HepG2 (cell line): ENCODE data around the gene B3GNT5. TPM values are rescaled to one million over a fixed set of nuclear protein-coding genes. Genes with fewer than 3 reads are reported as not detected.

Source experiments
- ATAC-seq: fragments of 200-7000 bp; cut with Tn5 transposase; 3 replicates; pipeline ENCODE4 v1.9.1; 2020; ENCODE audit warnings: mild to moderate bottlenecking, moderate library complexity
- BruUV-seq: library from RNA; stranded (reverse); fragments of 400-500 nt; replicated peaks from 2 replicates; lab custom pipeline; 2021; lab: Mats Ljungman, UMichigan
- CTCF ChIA-PET: fragments of 300-600 bp; formaldehyde crosslinking; extraction: SDS; loops from one replicate; lab custom pipeline; 2021; ENCODE audit warnings: low total read pairs, inconsistent platforms, low intra/inter-chr PET ratio; lab: Yijun Ruan, JAX
- POLR2A ChIA-PET: fragments of 350-600 bp; sonication (Branson Sonifier 250); formaldehyde crosslinking; loops from one replicate; lab custom pipeline; 2020; ENCODE audit warnings: antibody characterized with exemption, inconsistent platforms; lab: Yijun Ruan, JAX
- DNase-seq: peaks from one replicate; pipeline ENCODE4 v3.0.0-alpha.2; 2015; ENCODE audit warnings: low spot score
- FAIRE-seq: peaks from 3 replicates; lab custom pipeline; 2011; peaks lifted over from hg19 to GRCh38; lab: Jason Lieb, UNC
- H2AFZ ChIP-seq: one replicate; pipeline ENCODE4 v1.6.1; 2011; ENCODE audit warnings: low read length, inconsistent platforms
- H3K27ac ChIP-seq: fragments of 300-600 bp; 3 replicates; pipeline ENCODE4 v1.8.0; 2011; ENCODE audit warnings: mixed run types, mild to moderate bottlenecking, mixed read lengths, low read length, inconsistent platforms; ENCODE audit not compliant: insufficient read depth; ENCODE audit errors: extremely low read length
- H3K27me3 ChIP-seq, 2 experiments: fragments of 200-600 bp in 1 of 2; 2 replicates in 1 of 2; 3 replicates in 1 of 2; pipeline versions ENCODE4 v1.6.0 to v1.8.0; 2011; ENCODE audit warnings: low read length in 2 of 2, mild to moderate bottlenecking in 2 of 2, moderate library complexity in 2 of 2, inconsistent platforms in 1 of 2; ENCODE audit not compliant: insufficient read depth in 2 of 2, control insufficient read depth in 1 of 2
- H3K36me3 ChIP-seq, 2 experiments: fragments of 200-600 bp in 1 of 2; replicated peaks in 1 of 2; 2 replicates in 1 of 2; 3 replicates in 1 of 2; pipeline versions ENCODE4 v1.5.1 to v1.8.0; 2011; ENCODE audit warnings: low read length in 2 of 2, inconsistent platforms in 1 of 2; ENCODE audit not compliant: insufficient read depth in 2 of 2, control insufficient read depth in 1 of 2
- H3K4me1 ChIP-seq: 2 replicates; pipeline ENCODE4 v1.5.1; 2012; ENCODE audit warnings: low read length, inconsistent platforms; ENCODE audit not compliant: insufficient read depth
- H3K4me2 ChIP-seq: 2 replicates; pipeline ENCODE4 v1.6.0; 2011; ENCODE audit warnings: low read depth, low read length, inconsistent platforms
- H3K4me3 ChIP-seq, 3 experiments: fragments of 200-600 bp in 1 of 3; sonication (generic), shearing (Covaris generic) in 1 of 3; replicated peaks in 1 of 3; 2 replicates each; pipeline ENCODE4 v1.5.1; 2011 to 2016; ENCODE audit warnings: low read length in 3 of 3, inconsistent platforms in 2 of 3, low read depth in 2 of 3, mild to moderate bottlenecking in 2 of 3, control low read depth in 1 of 3, mixed read lengths in 1 of 3; ENCODE audit not compliant: insufficient read depth in 1 of 3
- H3K79me2 ChIP-seq: one replicate; pipeline ENCODE4 v1.6.1; 2011; ENCODE audit warnings: low read length, inconsistent platforms; ENCODE audit not compliant: insufficient read depth
- H3K9ac ChIP-seq: 2 replicates; pipeline ENCODE4 v1.6.0; 2011; ENCODE audit warnings: mild to moderate bottlenecking, low read depth, low read length, inconsistent platforms; ENCODE audit not compliant: insufficient read depth
- H3K9me3 ChIP-seq: 2 replicates; pipeline ENCODE4 v1.5.1; 2012; ENCODE audit warnings: mild to moderate bottlenecking, low read length
- H4K20me1 ChIP-seq: 2 replicates; pipeline ENCODE4 v1.6.0; 2011; ENCODE audit warnings: inconsistent platforms, mild to moderate bottlenecking, low read length, moderate library complexity; ENCODE audit not compliant: insufficient read depth
- ELF4 ChIP-seq: sonication (generic); formaldehyde crosslinking; IDR thresholded peaks from 2 replicates; pipeline ENCODE4 v1.5.0; 2020; ENCODE audit warnings: missing genetic modification reagents, mild to moderate bottlenecking, moderate library complexity, borderline replicate concordance
- GATAD2A ChIP-seq: IDR thresholded peaks from 2 replicates; pipeline ENCODE4 v1.6.1; 2016
- KMT2A ChIP-seq: sonication (generic); formaldehyde crosslinking; IDR thresholded peaks from 2 replicates; pipeline ENCODE4 v1.4.0; 2020; ENCODE audit warnings: missing genetic modification reagents
- MYC ChIP-seq: sonication (generic); formaldehyde crosslinking; IDR thresholded peaks from 2 replicates; pipeline ENCODE4 v1.9.0; 2021; ENCODE audit warnings: missing genetic modification reagents, borderline replicate concordance
- PAWR ChIP-seq: sonication (generic); formaldehyde crosslinking; IDR thresholded peaks from 2 replicates; pipeline ENCODE4 v1.4.0; 2020; ENCODE audit warnings: missing genetic modification reagents, mild to moderate bottlenecking, borderline replicate concordance
- PHF20 ChIP-seq: sonication (generic); formaldehyde crosslinking; IDR thresholded peaks from 2 replicates; pipeline ENCODE4 v1.5.0; 2020; ENCODE audit warnings: mild to moderate bottlenecking, missing genetic modification reagents
- SIX4 ChIP-seq: sonication (generic); formaldehyde crosslinking; IDR thresholded peaks from 2 replicates; pipeline ENCODE4 v1.4.0; 2020; ENCODE audit warnings: missing genetic modification reagents
- SNAI1 ChIP-seq: sonication (generic); formaldehyde crosslinking; IDR thresholded peaks from 2 replicates; pipeline ENCODE4 v1.5.0; 2020; ENCODE audit warnings: mild to moderate bottlenecking, missing genetic modification reagents, borderline replicate concordance
- TEF ChIP-seq: sonication (generic); formaldehyde crosslinking; IDR thresholded peaks from 2 replicates; pipeline ENCODE4 v1.5.0; 2020; ENCODE audit warnings: missing genetic modification reagents
- THAP7 ChIP-seq: sonication (generic); formaldehyde crosslinking; IDR thresholded peaks from 2 replicates; pipeline ENCODE4 v1.8.1; 2023; ENCODE audit warnings: mild to moderate bottlenecking, missing genetic modification reagents
- ZBTB37 ChIP-seq: sonication (generic); formaldehyde crosslinking; IDR thresholded peaks from 2 replicates; pipeline ENCODE4 v1.4.0; 2020; ENCODE audit warnings: mild to moderate bottlenecking, missing genetic modification reagents
- ZBTB8A ChIP-seq: sonication (generic); formaldehyde crosslinking; IDR thresholded peaks from 2 replicates; pipeline ENCODE4 v1.4.0; 2020; ENCODE audit warnings: mild to moderate bottlenecking, low read depth, missing genetic modification reagents, borderline replicate concordance
- ZNF232 ChIP-seq: sonication (generic); formaldehyde crosslinking; IDR thresholded peaks from 2 replicates; pipeline ENCODE4 v1.4.0; 2020; ENCODE audit warnings: missing genetic modification reagents, borderline replicate concordance
- ZNF251 ChIP-seq: sonication (generic); formaldehyde crosslinking; IDR thresholded peaks from 2 replicates; pipeline ENCODE4 v1.9.0; 2021; ENCODE audit warnings: mild to moderate bottlenecking, missing genetic modification reagents
- ZNF558 ChIP-seq: sonication (generic); formaldehyde crosslinking; IDR thresholded peaks from 2 replicates; pipeline ENCODE4 v1.9.0; 2022; ENCODE audit warnings: mild to moderate bottlenecking, missing genetic modification reagents, borderline replicate concordance
- ZNF839 ChIP-seq: sonication (generic); formaldehyde crosslinking; IDR thresholded peaks from 2 replicates; pipeline ENCODE4 v1.4.0; 2020; ENCODE audit warnings: missing genetic modification reagents, mild to moderate bottlenecking, borderline replicate concordance
- WGBS: methylation state at CpG from one replicate; pipeline ENCODE4 v1.1.6; 2017; ENCODE audit warnings: low lambda C conversion rate; 5-methylcytosine and 5-hydroxymethylcytosine counted together
- in situ Hi-C: cut with HindIII; loops from 2 replicates; pipeline ENCODE4 v1.10.0; 2017; ENCODE audit warnings: low pct_unique_long_range_greater_than_20kb; ENCODE audit not compliant: extremely low pct_ligation_motif_present
- intact Hi-C: fragments of 100-400 bp; cut with micrococcal nuclease; formaldehyde crosslinking; loops from one replicate; pipeline ENCODE4 v1.10.0; 2022; ENCODE audit not compliant: unreplicated experiment
- polyA plus RNA-seq, 8 experiments: library from polyadenylated mRNA; depleted of rRNA in 3 of 8; stranded (reverse) in 7 of 8; unstranded in 1 of 8; fragments of >200 nt; fragmentation: Illumina TruSeq in 4 of 8; extraction: Trizol in 4 of 8; gene quantifications; 2 replicates each; pipeline versions ENCODE4 v1.2.1 to v1.2.3, GENCODE V29; 2011 to 2016; ENCODE audit warnings: low read depth in 4 of 8, missing spikeins in 1 of 8, mixed read lengths in 1 of 8; ENCODE audit not compliant: insufficient read depth in 1 of 8
- total RNA-seq, 5 experiments: library from RNA; depleted of rRNA; stranded (reverse); fragments of >200 nt; fragmentation: Illumina TruSeq; extraction: Trizol; gene quantifications; 2 replicates each; pipeline ENCODE4 v1.2.3, GENCODE V29; 2016; ENCODE audit warnings: low read depth in 1 of 5

Gene B3GNT5
- total and polyA plus RNA-seq, 2 of the 13 experiments (the other 11 are each of a cell fraction or from before 2014, with no cell fraction given), result not detected

GRCh38 chr3:183293966-183294365 is 40.9 kb downstream of the B3GNT5 start:
- WGBS, result 80% methylated on average over 2 of the region's 2 CpGs
- Histone ChIP-seq H3K27me3 (peaks cover 0 to 24% of the 10 kb centered on the region in 2 experiments; a peak in 3 of 5 replicates), H4K20me1 (no peaks in the 10 kb centered on the region), H2AFZ (no peak overlapping the region), H3K9me3 (no peaks in the 10 kb centered on the region), H3K4me3 (no peak overlapping the region), H3K36me3 (no peaks in the 10 kb centered on the region), H3K9ac (no peak overlapping the region), H3K4me1 (peaks cover 14% of the 10 kb centered on the region), H3K79me2 (no peaks in the 10 kb centered on the region), H3K27ac (no peak overlapping the region), H3K4me2 (no peak overlapping the region)
- intact Hi-C loops (no loop called here), in situ Hi-C loops (no loop called here)
- ChIA-PET CTCF (no interaction called here), POLR2A (no interaction called here)
- ATAC-seq (no peak), FAIRE-seq (no peak), DNase-seq (no peak)
- no peak for TF ChIP-seq PHF20 (CRISPR knock-in tag)
- no peak for TF ChIP-seq PAWR (CRISPR knock-in tag)
- TF ChIP-seq KMT2A (CRISPR knock-in tag), result no peak
- no peak for TF ChIP-seq ZNF251 (CRISPR knock-in tag)
- no peak for TF ChIP-seq ZBTB8A
- TF ChIP-seq ZNF558 (CRISPR knock-in tag), result no peak
- BruUV-seq, result no TSS peak

GRCh38 chr3:183295211-183295610 is 42.2 kb downstream of the B3GNT5 start:
- intact Hi-C loops (no loop called here), in situ Hi-C loops (no loop called here)
- no TSS peak for BruUV-seq
- ATAC-seq, result no peak; the same call in 2 of the 3 replicates
- FAIRE-seq, result no peak
- Histone ChIP-seq H2AFZ (no peak overlapping the region), H3K9ac (no peak overlapping the region), H3K4me1 (peaks cover 14% of the 10 kb centered on the region), H3K27me3 (peaks cover 0 to 26% of the 10 kb centered on the region in 2 experiments; a peak in 3 of 5 replicates), H3K27ac (no peak overlapping the region), H3K4me3 (no peak overlapping the region), H3K4me2 (no peak overlapping the region), H3K9me3 (no peaks in the 10 kb centered on the region), H3K79me2 (no peaks in the 10 kb centered on the region), H3K36me3 (no peaks in the 10 kb centered on the region), H4K20me1 (no peaks in the 10 kb centered on the region)
- POLR2A ChIA-PET, result no interaction called here
- CTCF ChIA-PET, result no interaction called here
- WGBS, result 0% methylated on average over 3 of the region's 3 CpGs
- peak; percentile 18 for DNase-seq
- TF ChIP-seq ZNF839 (CRISPR knock-in tag) (no peak), ZBTB37 (CRISPR knock-in tag) (no peak), ZNF232 (CRISPR knock-in tag) (no peak), ELF4 (CRISPR knock-in tag) (no peak), PAWR (CRISPR knock-in tag) (no peak), MYC (CRISPR knock-in tag) (no peak), TEF (CRISPR knock-in tag) (no peak), SNAI1 (CRISPR knock-in tag) (no peak), GATAD2A (CRISPR knock-in tag) (0 out of 2 replicates have a peak, but pooled peaks have one; percentile 40), THAP7 (no peak), SIX4 (CRISPR knock-in tag) (no peak)
